GM15510 (cell line): ENCODE measurements around the gene PPP6R2.

ENCODE experiments used
- POLR2A ChIP-seq: IDR thresholded peaks from 3 replicates; pipeline ENCODE4 v1.6.1; 2011; ENCODE audit warnings: borderline replicate concordance; ENCODE audit not compliant: insufficient read length; ENCODE audit errors: extremely low read depth

Gene PPP6R2

GRCh38 chr22:50438305-50439275 is 95.5 kb downstream of the PPP6R2 start:
- TF ChIP-seq POLR2A, result no peak

DNA sequence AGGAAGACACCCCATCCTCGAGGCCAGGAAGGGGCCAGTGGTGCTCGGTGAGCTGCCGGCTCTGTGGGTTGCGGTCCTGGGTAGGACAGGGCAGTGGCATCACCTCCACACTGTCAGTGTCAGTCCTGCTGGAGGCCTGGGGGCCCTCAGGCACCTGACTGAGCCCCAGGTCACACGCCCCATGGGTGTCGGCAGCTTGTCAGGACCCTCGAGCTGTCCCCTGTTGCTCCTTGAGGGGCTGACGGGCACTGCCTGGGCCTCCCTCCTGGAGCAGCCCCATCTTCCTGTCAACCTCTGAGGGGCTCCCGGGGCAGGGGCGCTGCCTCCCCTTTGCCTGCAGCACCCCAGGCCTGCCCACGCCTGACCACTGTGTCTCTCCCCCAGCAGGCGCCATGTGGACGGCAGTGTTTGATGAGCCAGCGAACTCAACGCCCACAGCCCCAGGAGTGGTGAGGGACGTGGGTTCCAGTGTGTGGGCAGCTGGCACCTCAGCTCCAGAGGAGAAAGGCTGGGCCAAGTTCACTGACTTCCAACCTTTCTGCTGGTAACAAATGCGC is 96.3 kb downstream of the PPP6R2 start:
- TF ChIP-seq POLR2A, result no peak

DNA sequence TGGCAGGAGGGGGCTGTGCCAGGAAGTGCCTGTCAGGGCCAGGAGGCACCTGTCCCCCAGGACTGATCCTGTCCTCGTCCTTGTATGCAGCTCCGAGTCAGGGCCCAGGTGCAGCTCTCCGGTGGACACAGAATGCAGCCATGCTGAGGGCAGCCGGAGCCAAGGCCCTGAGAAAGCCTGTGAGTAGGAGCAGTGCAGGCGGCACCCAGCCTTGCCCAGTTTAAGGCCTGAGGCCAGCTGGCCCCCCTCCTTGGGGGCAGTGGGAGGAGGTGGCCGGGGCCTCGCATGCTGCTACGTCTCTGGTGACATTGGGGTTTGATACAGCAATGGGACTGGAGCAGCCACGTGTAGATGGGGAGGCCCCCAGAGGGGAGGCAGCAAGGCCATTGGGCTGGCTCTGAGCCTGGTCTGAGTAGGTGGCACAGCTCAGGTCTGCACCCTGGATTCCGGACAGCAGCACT is 96.8 kb downstream of the PPP6R2 start:
- no peak for TF ChIP-seq POLR2A

- no peak for TF ChIP-seq POLR2A
These were observed 97.6 kb downstream of the PPP6R2 start for GRCh38 chr22:50440544-50441249.

DNA sequence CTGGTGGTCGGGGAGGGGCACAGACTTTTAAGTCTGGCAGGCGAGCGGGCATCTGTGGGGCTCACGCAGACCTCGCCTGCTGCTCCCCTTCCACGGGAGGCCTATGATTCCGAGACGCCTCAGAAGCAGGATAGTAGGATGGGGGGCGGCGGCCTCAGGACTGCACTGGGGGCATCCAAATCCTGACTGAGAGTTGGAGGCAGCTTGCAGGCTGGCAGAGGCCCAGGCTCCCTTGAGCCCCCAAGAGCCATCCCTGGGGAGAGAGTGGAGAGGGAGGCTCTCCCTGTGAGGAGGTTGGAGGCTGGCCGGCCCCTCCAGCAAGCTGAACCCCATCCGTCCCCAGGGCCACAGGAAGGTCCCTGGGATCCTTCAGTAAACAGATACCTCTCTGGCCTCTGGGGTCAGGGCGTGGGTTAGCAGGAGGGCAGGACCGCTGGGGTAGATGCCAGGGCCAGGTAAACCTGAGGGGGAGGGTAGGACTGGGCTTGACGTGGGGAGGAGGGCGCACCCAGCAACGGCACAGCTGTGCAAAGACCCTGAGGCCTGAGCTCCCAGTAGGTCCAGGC is 98.4 kb downstream of the PPP6R2 start:
- TF ChIP-seq POLR2A, result no peak

DNA sequence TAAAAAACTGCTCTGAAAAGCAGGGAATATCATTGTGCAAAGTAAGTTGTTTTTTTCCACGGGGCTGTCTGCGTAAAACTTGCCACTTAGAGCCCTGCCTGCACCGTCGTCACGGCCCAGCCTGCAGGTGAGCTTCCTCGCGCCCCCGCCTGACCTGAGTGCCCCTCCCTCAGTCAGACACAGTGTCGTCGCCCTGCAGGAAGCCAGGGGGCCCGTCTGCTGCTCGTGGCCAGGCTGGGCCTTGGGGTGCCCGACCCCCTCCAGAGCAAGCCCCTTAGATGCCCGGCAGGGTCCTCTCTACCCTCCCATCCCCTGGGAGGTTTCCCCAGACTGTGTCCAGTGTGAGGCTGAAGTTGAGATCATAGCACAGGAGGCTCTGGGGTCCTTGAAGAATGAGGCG is 100.1 kb downstream of the PPP6R2 start:
- no peak for TF ChIP-seq POLR2A

DNA sequence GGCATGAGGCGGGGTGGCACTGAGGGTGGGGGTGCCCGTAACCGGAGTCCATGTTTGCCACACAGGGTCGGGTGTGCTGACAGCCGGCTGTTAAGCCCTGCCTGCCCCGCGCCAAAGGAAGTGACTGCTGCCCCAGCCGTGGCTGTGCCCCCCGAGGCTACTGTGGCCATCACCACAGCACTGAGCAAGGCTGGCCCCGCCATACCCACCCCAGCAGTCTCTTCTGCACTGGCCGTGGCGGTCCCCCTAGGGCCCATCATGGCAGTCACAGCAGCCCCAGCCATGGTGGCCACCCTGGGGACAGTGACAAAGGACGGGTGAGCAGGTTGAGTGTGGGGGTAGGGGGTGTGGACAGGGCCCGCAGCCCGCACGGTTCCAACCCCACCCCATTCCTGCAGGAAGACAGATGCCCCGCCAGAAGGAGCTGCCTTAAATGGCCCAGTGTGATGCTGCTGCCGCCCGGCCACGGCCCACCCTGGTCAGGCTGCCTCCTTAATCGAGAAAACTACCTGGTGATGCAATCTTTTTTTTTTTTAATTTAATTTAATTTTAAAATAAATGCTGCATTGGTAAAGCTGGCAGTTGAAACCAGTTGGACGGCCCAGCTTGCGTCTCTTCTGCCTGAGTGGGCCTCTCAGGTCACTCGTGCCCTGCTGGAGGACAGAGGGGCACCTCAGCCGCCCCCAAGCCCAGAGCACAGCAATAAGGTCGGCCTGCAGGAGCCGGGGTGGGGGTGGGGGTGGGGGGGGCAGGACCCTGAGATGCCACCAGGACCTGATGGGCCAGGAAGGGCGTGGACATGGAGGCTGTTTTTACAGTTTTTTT is 100.9 kb downstream of the PPP6R2 start:
- TF ChIP-seq POLR2A, result no peak

DNA sequence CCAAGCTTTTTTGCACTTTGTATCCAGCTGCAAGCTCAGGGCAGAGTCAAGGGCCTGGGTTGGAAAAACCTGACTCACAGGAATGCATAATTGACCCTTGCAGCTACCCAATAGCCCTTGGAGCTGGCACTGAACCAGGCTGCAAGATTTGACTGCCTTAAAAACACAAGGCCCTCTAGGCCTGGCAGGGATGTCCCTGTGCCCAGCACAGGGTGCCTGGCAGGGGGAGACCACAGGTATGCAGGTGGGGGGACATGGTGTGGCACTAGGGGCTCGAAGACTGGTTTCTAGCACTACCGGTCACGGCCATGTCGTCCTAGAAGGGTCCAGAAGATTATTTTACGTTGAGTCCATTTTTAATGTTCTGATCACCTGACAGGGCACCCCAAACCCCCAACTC is 101.5 kb downstream of the PPP6R2 start:
- no peak for TF ChIP-seq POLR2A

DNA sequence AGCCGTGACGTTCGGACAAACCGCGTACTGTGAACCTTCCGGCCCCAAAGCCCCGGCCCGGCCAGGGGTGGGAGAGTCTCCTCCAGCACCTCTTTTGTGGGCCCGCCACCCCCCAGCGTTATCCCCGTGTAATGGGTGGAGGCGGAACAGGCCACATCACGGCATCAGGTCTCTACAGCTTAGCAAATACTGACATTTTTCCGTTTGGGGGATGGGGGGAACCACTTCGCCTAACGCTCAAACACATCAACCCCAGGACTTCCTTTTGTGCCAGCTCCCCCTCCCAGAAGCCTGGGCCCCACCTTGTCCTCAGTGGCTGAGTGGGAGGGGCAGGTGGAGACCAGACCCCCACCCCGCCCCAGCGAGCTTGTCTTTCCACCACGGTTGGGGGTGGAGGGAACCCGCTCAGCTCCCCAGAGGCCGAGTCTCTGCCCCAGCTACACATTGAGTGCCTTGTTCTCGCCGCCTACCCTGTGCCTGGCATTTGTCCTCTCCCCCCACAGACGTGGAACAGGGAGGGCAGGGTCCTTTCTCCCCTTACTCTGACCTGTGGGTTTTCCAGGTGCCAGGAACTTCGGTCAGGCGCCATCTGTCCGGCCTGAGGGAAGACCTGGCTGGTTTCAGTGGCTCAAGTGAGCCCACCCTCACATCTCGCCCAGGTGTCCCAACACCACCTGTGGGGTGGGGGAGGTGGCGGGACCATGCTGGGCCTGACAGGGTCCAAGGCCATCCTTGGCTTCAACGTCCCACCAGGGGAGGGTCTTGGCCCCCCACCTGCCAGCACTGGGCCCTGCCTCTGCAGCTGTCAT is 102.1 kb downstream of the PPP6R2 start:
- peak; percentile 4 for TF ChIP-seq POLR2A

DNA sequence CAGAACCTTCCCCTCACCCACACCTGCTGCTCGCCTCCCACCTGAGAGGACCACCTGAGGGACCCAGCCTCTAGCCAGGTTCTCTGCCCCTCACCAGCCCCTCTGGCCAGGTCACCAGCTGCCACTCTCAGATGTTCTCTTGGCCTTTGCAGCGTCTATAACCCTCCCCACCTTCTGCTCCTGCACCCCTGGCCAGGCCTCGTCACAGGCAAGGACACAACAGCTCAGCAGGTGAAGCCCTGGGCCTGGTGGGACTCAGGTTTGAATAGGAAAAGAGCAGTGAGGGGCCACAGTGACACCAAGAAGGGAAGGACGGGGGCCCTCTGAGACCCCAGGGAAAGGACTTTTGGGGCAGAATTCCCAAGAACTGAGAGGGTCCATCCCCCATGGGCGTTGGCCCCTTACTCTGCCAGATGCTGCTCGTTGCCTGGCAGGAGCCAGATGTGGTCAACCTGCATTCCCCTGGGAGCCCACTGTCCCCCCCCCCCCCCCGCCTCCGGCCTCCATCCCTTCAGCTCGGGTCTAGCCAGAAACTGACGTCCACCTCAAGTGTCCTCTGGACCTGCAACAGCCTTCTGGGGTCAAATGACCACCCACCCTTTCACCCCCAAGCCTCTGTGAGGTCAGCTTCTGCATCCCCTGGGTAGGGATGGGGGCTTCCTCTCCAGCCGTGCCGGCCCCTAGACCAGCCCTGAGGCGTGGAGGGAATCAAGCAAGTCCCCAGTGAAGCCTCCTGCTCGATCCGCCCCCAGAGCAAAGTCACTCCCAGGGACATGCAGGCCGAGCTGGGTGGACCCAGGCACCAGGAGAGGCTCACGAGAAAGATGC is 103.0 kb downstream of the PPP6R2 start:
- no peak for TF ChIP-seq POLR2A

- no peak for TF ChIP-seq POLR2A
These were observed 103.8 kb downstream of the PPP6R2 start for GRCh38 chr22:50446708-50447575.

- TF ChIP-seq POLR2A, result no peak
These were observed 104.7 kb downstream of the PPP6R2 start for GRCh38 chr22:50447576-50448551.
